IMR-90 (cell line): Measurements from ENCODE around the gene PRKAR1A. TPM values are rescaled to one million over a fixed set of nuclear protein-coding genes. Genes with fewer than 3 reads are reported as not detected.

Experiments used
- ATAC-seq: fragments of 200-7000 bp; cut with Tn5 transposase; 2 replicates; pipeline ENCODE4 v1.9.1; 2020; ENCODE audit warnings: low read depth, mild to moderate bottlenecking, moderate library complexity
- BruUV-seq: library from RNA; stranded (reverse); fragments of 400-500 nt; replicated peaks from 2 replicates; lab custom pipeline; 2021; lab: Mats Ljungman, UMichigan
- CTCF ChIA-PET: fragments of 300-600 bp; formaldehyde crosslinking; extraction: SDS; loops from one replicate; lab custom pipeline; 2021; ENCODE audit warnings: antibody characterized with exemption; lab: Yijun Ruan, JAX
- POLR2A ChIA-PET: fragments of 300-600 bp; sonication (Branson Sonifier 250); formaldehyde crosslinking; loops from one replicate; lab custom pipeline; 2022; ENCODE audit warnings: antibody characterized with exemption; ENCODE audit not compliant: unreplicated experiment; lab: Charles Lee
- DNase-seq: peaks from one replicate; pipeline ENCODE4 v3.0.0; 2013
- H2AFZ ChIP-seq: replicated peaks from 2 replicates; pipeline ENCODE3; 2013; ENCODE audit warnings: low read length, mild to moderate bottlenecking; ENCODE audit not compliant: poor library complexity
- H2AK5ac ChIP-seq: 2 replicates; pipeline ENCODE4 v1.6.1; 2013; ENCODE audit warnings: low read depth, low read length, inconsistent platforms
- H2AK9ac ChIP-seq: replicated peaks from 2 replicates; pipeline ENCODE3; 2013; ENCODE audit warnings: mild to moderate bottlenecking, low read depth, low read length, moderate library complexity; ENCODE audit not compliant: poor library complexity
- H2BK120ac ChIP-seq: 2 replicates; pipeline ENCODE4 v1.6.1; 2013; ENCODE audit warnings: low read depth, low read length, inconsistent platforms
- H2BK15ac ChIP-seq: 3 replicates; pipeline ENCODE4 v1.6.1; 2013; ENCODE audit warnings: low read depth, low read length, inconsistent platforms
- H2BK20ac ChIP-seq: 2 replicates; pipeline ENCODE4 v1.6.1; 2013; ENCODE audit warnings: low read depth, mild to moderate bottlenecking, inconsistent platforms, low read length, moderate library complexity
- H2BK5ac ChIP-seq: 2 replicates; pipeline ENCODE4 v1.6.1; 2013; ENCODE audit warnings: mild to moderate bottlenecking, low read depth, low read length, inconsistent platforms; ENCODE audit not compliant: poor library complexity, severe bottlenecking
- H3K14ac ChIP-seq: replicated peaks from 2 replicates; pipeline ENCODE4 v1.6.1; 2013; ENCODE audit warnings: low read depth, low read length, inconsistent platforms
- H3K18ac ChIP-seq: 2 replicates; pipeline ENCODE4 v1.6.1; 2013; ENCODE audit warnings: low read depth, low read length, control low read depth
- H3K23ac ChIP-seq: 2 replicates; pipeline ENCODE4 v1.6.1; 2013; ENCODE audit warnings: low read depth, low read length, inconsistent platforms
- H3K27ac ChIP-seq: 2 replicates; pipeline ENCODE4 v1.5.1; 2013; ENCODE audit warnings: mild to moderate bottlenecking, control low read depth, low read length; ENCODE audit not compliant: insufficient read depth
- H3K27me3 ChIP-seq: 2 replicates; pipeline ENCODE4 v1.6.1; 2013; ENCODE audit warnings: low read length; ENCODE audit not compliant: control insufficient read depth, insufficient read depth
- H3K36me3 ChIP-seq: 2 replicates; pipeline ENCODE4 v1.6.1; 2013; ENCODE audit warnings: low read length, mixed read lengths; ENCODE audit not compliant: control insufficient read depth, insufficient read depth
- H3K4ac ChIP-seq: 2 replicates; pipeline ENCODE4 v1.6.1; 2013; ENCODE audit warnings: low read depth, low read length, inconsistent platforms
- H3K4me1 ChIP-seq: 2 replicates; pipeline ENCODE4 v1.6.1; 2013; ENCODE audit warnings: low read length, mixed read lengths; ENCODE audit not compliant: control insufficient read depth, insufficient read depth
- H3K4me2 ChIP-seq: 2 replicates; pipeline ENCODE4 v1.6.1; 2013; ENCODE audit warnings: low read depth, mild to moderate bottlenecking, control low read depth, low read length, moderate library complexity
- H3K4me3 ChIP-seq: 2 replicates; pipeline ENCODE4 v1.5.1; 2013; ENCODE audit warnings: low read depth, mild to moderate bottlenecking, control low read depth, low read length, moderate library complexity; ENCODE audit not compliant: insufficient read depth
- H3K56ac ChIP-seq: 2 replicates; pipeline ENCODE4 v1.6.1; 2013; ENCODE audit warnings: low read length, inconsistent platforms; ENCODE audit not compliant: insufficient read depth; ENCODE audit errors: extremely low read depth
- H3K79me1 ChIP-seq, 2 experiments: 2 replicates each; pipeline ENCODE4 v1.6.1; 2013; ENCODE audit warnings: low read length in 2 of 2, inconsistent platforms in 1 of 2, low read depth in 1 of 2
- H3K9ac ChIP-seq: 2 replicates; pipeline ENCODE4 v1.6.1; 2013; ENCODE audit warnings: low read depth, low read length, control low read depth
- H3K9me1 ChIP-seq: 2 replicates; pipeline ENCODE4 v1.6.1; 2013; ENCODE audit warnings: low read length, inconsistent platforms; ENCODE audit not compliant: insufficient read depth
- H3K9me3 ChIP-seq: 2 replicates; pipeline ENCODE4 v1.6.1; 2013; ENCODE audit warnings: low read length; ENCODE audit not compliant: control insufficient read depth, insufficient read depth
- H4K20me1 ChIP-seq: 2 replicates; pipeline ENCODE4 v1.6.1; 2013; ENCODE audit warnings: low read length, inconsistent platforms; ENCODE audit not compliant: insufficient read depth
- H4K5ac ChIP-seq: 2 replicates; pipeline ENCODE4 v1.6.1; 2013; ENCODE audit warnings: mild to moderate bottlenecking, low read depth, low read length, control low read depth
- H4K8ac ChIP-seq, 2 experiments: 2 replicates each; pipeline ENCODE4 v1.6.1; 2013; ENCODE audit warnings: low read depth in 2 of 2, low read length in 2 of 2, control low read depth in 1 of 2, inconsistent platforms in 1 of 2
- H4K91ac ChIP-seq: 2 replicates; pipeline ENCODE4 v1.6.1; 2013; ENCODE audit warnings: low read depth, low read length, inconsistent platforms; ENCODE audit not compliant: insufficient read depth
- BHLHE40 ChIP-seq: fragments of 150-350 bp; IDR thresholded peaks from 2 replicates; pipeline ENCODE4 v1.6.1; 2016; ENCODE audit warnings: mild to moderate bottlenecking, low read depth, low read length
- CEBPB ChIP-seq: IDR thresholded peaks from 2 replicates; pipeline ENCODE4 v1.6.1; 2012; ENCODE audit warnings: low read depth, low read length, improper control_type of control experiment
- MAZ ChIP-seq: IDR thresholded peaks from 2 replicates; pipeline ENCODE4 v1.6.1; 2012; ENCODE audit warnings: low read depth, mild to moderate bottlenecking, low read length, improper control_type of control experiment, moderate library complexity, borderline replicate concordance
- WGBS, 2 experiments: methylation state at CpG; one replicate each; pipeline versions ENCODE4 v1.1.5 to v1.1.7; 2013; ENCODE audit warnings: missing lambda C conversion rate in 2 of 2; ENCODE audit not compliant: insufficient read length in 1 of 2; ENCODE audit errors: extremely low coverage in 2 of 2; 5-methylcytosine and 5-hydroxymethylcytosine counted together
- dilution Hi-C: fragments of 300-500 bp; cut with HindIII; formaldehyde crosslinking; loops from one replicate; pipeline ENCODE4 v1.14.3; 2018; ENCODE audit warnings: low sequenced_read_pairs; ENCODE audit not compliant: unreplicated experiment
- in situ Hi-C: fragments of 300-500 bp; cut with MboI; formaldehyde crosslinking; loops from 3 replicates; pipeline ENCODE4 v1.14.3; 2019; ENCODE audit warnings: low sequenced_read_pairs, inconsistent platforms, mixed read lengths
- intact Hi-C: fragments of 100-400 bp; cut with micrococcal nuclease; formaldehyde crosslinking; loops from 2 replicates; pipeline ENCODE4 v1.10.0; 2022
- polyA plus RNA-seq, 3 experiments: library from polyadenylated mRNA; depleted of rRNA; stranded (reverse); fragments of >200 nt; gene quantifications; 2 replicates each; pipeline ENCODE4 v1.2.3, GENCODE V29; 2012; ENCODE audit warnings: low replicate concordance in 1 of 3
- total RNA-seq: library from RNA; depleted of rRNA; stranded (reverse); fragments of >200 nt; gene quantifications from 2 replicates; pipeline ENCODE4 v1.2.3, GENCODE V29; 2012
- TF ChIP-seq, protein P1 (sequence below): conservative IDR thresholded peaks from 2 replicates; pipeline ENCODE4 v1.5.1; 2012; ENCODE audit warnings: mild to moderate bottlenecking, low read depth, low read length, improper control_type of control experiment

The PRKAR1A gene
- total and polyA plus RNA-seq, 2 of the 4 experiments (the other 2 are of a cell fraction): 145 to 256 TPM

DNA sequence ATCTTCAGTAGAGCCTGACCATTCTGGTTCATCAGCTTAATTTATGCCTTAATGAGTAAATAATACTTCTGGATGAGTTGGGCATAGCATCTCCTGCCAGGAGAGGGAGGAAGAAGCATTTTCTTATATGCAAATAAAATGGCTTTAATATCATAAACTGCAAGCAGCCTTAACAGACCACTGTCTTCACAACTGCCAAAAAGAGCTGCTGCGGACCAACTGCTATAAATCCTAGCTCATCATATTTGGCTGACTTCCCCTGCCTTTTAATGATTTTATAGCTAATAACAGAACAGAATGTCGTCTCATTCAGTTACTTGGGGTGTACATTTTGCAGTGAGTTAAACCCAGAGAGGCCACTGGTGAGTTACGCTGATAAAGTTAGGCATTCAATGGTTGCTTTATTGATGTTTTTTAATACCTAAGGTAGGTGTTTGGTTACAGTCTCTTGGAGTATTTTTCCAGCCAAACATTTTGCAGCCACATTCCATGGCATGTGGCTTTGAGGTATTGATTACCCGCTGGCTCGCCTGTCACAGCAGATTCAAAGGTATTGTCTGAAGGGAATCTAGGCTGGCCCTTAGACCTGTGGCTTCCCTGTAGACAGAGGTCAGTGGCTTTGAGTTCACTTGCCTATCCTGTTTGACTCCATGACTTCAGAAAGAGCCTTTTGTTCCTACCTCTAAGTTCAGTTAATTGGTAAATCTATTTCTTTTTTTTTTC lies 72.5 kb downstream of the PRKAR1A start:
- H3K14ac ChIP-seq: no peak overlapping the region
- H2AFZ ChIP-seq: no peak overlapping the region
- no peak for DNase-seq
- H3K4me3 ChIP-seq: no peak overlapping the region
- H2BK120ac ChIP-seq: no peak overlapping the region
- no peak overlapping the region for H4K8ac ChIP-seq
- no peak overlapping the region for H4K91ac ChIP-seq
- no peak overlapping the region for H2BK5ac ChIP-seq
- H4K20me1 ChIP-seq: no peaks in the 10 kb centered on the region
- POLR2A ChIA-PET: no interaction called here
- no peak overlapping the region for H3K18ac ChIP-seq
- WGBS, 2 experiments: no CpG with 5 or more reads among the region's 5 CpGs
- no peak overlapping the region for H3K56ac ChIP-seq
- no peak overlapping the region for H3K4ac ChIP-seq
- no peak overlapping the region for H3K4me2 ChIP-seq
- CTCF ChIA-PET: no interaction called here
- TF ChIP-seq MAZ: no peak
- TF ChIP-seq, protein P1, sequence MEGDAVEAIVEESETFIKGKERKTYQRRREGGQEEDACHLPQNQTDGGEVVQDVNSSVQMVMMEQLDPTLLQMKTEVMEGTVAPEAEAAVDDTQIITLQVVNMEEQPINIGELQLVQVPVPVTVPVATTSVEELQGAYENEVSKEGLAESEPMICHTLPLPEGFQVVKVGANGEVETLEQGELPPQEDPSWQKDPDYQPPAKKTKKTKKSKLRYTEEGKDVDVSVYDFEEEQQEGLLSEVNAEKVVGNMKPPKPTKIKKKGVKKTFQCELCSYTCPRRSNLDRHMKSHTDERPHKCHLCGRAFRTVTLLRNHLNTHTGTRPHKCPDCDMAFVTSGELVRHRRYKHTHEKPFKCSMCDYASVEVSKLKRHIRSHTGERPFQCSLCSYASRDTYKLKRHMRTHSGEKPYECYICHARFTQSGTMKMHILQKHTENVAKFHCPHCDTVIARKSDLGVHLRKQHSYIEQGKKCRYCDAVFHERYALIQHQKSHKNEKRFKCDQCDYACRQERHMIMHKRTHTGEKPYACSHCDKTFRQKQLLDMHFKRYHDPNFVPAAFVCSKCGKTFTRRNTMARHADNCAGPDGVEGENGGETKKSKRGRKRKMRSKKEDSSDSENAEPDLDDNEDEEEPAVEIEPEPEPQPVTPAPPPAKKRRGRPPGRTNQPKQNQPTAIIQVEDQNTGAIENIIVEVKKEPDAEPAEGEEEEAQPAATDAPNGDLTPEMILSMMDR: no peak
- no peak for TF ChIP-seq BHLHE40
- TF ChIP-seq CEBPB: no peak
- no peaks in the 10 kb centered on the region for H3K36me3 ChIP-seq
- in situ Hi-C loops: no loop called here
- H3K9me3 ChIP-seq: 0 out of 2 replicates have a peak, but pooled peaks cover 3% of the 10 kb centered on the region
- H3K27ac ChIP-seq: no peak overlapping the region
- no peak overlapping the region for H3K23ac ChIP-seq
- dilution Hi-C loops: no loop called here
- H3K27me3 ChIP-seq: peaks cover 2% of the 10 kb centered on the region; the same call in 1 of the 2 replicates
- H2BK20ac ChIP-seq: no peak overlapping the region
- H2BK15ac ChIP-seq: no peak overlapping the region
- H2AK9ac ChIP-seq: no peak overlapping the region
- no peaks in the 10 kb centered on the region for H3K79me1 ChIP-seq
- ATAC-seq: no peak
- H4K5ac ChIP-seq: no peak overlapping the region
- no TSS peak for BruUV-seq
- intact Hi-C loops: no loop called here
- no peak overlapping the region for H3K9ac ChIP-seq
- H2AK5ac ChIP-seq: no peak overlapping the region
- no peaks in the 10 kb centered on the region for H3K4me1 ChIP-seq
- H3K9me1 ChIP-seq: no peaks in the 10 kb centered on the region
